HG03378 (cell line): ENCODE data around the gene PCDH7.

Experiments
- ATAC-seq: cut with Tn5 transposase; IDR thresholded peaks from one replicate; pipeline ENCODE4 v1.9.1; 2021; ENCODE audit warnings: mild to moderate bottlenecking, moderate library complexity; ENCODE audit not compliant: unreplicated experiment

Gene PCDH7

DNA sequence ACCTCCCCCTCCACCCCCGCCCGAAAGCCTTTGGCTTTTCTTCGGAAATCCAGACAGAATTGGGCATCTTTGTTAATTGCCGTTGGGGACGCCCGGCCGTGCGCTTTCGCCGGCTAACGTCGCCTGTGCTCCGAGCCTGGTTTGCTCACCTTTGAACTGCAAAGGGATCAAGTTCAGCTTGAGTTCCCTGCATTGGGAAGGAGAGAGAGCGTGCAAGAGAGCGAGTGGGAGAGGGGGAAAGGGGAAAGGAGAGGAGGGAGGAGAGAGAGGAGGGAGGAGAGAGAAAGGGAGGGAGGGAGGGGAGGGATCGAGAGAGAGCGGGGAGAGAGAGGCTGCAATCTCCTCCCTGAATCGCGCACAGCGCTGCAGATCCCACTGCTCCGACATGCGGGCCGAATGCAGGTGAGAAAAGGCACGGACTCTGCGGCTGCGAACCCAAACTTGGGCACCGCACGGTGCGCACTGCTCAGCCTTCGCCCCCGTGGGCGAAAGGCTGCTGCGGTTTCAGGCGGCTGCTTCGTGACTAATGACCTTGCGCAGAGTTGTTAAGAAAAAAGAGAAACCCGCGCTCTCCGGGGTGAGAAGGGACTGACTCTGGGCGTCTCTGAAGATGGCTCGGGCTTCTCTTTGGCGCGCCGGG lies at the start of gene PCDH7:
Gene PCDH7 (plus strand): TSS at position 349 of the 640 bp plus-strand sequence. CDS start 1,054 bp downstream, outside the sequence.
- no peak for ATAC-seq

- no peak for ATAC-seq
These were observed 48.2 kb upstream of the PCDH7 start for GRCh38 chr4:30671926-30672448.

DNA sequence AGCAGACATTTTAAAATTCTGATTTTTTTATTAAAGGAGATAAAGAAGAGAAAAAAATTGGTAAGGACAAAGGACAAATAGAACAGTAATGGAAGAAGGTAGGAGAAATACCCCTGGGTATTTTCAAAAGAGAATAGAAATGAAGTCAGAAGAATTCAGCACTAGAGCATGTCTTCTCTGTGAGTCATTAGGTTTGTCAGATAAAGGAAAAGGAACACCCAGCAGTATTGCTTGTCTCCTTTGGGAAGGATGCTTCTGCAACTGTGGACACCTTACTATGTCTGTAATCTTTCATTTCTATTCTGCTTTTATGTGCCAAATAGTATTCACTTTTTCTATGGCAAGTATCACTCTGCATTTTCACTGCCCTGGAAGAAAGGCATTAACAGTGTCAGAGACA lies 24.0 kb upstream of the PCDH7 start:
- no peak for ATAC-seq

DNA sequence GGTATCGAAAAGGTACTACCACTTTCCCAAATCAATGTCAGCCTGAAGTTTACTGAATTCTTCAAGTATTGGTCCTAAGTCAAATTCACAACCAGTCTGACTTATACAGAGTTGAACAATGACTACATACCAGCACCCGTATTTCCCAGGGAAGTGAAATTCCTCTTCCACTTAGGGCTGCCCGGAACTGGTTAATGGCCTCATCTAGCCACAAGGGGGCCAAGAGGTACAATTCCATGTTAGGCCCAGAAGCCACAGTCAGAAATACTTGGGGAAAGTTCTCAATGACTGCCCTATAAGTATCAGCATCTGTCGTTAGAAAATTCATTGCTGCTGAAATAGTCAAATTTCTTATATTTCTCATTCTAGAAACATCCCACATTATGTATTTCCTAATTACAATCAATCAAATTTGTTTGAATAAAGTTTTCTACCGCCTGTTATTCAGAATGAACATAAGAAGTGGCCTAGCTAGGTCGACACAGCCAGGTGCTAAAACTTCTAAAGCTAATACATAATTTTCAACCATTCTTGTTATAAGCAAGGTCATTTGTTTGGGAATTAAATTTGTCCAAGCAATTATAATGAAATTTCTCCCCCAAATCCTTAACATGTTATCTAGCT lies 5.6 kb upstream of the PCDH7 start:
- ATAC-seq, result peak; percentile 65

- ATAC-seq, result no peak
These were observed 4.0 kb upstream of the PCDH7 start for GRCh38 chr4:30716158-30716557.

GRCh38 chr4:30716681-30717207 lies 3.4 kb upstream of the PCDH7 start:
- ATAC-seq, result no peak

DNA sequence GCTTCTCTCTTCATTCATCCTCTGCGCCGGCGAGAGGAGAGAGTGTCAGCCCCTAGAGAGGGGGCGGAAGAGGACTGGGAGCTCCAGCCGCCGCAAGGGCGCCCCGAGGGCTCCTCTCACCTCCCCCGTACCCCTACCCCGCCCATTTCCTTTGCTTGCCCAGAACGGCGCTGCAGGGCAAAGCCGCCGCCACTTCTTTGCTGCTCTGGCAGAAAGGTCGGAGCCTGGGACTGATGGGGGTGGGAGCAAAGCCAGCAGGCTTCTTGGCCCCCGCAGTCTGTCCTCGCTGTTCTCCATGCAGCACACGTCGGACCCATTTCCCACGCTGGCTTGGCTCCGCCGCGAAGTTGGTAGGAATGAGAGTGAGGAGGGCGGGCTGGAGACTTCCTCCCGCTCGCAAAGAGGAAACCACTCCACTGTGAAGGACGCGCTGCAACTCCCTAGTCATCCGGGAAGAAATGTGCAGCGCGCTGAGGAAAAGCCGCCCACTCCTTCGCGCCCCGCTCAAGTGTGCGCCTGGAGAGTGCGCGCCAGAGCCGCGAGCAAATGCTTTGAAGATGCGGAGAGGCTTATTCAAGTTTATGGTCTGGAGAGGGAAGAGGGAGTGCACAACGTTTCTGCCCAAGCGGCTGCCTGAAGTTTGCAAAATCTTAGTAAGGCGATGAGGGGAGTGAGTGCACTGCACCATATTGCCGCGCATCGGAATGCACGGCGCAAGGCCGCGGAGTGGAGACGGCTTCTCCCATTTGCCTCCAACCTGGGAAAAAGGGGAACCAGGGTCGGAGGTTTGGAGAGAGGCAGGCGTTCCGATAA lies 2.8 kb upstream of the PCDH7 start:
- ATAC-seq, result no peak

DNA sequence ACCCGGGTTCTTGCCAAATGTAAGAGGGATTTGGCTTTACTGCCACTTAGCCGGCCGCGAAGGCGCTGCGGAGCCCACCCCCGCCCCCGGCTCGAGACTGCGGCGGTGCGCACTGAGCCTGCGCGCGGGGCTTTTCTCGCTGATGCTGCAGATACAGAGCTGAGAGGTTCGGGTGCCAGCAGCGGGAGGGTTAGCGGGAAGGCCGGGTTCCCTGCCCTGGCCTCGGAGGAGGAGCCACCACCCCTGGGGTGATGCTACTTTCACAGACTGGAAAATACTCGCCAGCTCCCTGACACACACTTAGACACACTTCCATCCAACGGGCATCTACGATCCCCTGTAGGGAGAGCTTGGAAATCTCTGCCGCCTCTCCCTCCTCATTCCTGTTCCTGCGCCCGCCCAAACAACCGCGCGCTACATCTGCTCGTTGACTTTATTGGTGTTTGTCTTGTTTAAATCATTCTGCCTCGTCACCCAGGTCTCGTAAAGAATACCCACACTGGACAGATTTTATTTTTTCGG lies 2.1 kb upstream of the PCDH7 start:
- no peak for ATAC-seq

DNA sequence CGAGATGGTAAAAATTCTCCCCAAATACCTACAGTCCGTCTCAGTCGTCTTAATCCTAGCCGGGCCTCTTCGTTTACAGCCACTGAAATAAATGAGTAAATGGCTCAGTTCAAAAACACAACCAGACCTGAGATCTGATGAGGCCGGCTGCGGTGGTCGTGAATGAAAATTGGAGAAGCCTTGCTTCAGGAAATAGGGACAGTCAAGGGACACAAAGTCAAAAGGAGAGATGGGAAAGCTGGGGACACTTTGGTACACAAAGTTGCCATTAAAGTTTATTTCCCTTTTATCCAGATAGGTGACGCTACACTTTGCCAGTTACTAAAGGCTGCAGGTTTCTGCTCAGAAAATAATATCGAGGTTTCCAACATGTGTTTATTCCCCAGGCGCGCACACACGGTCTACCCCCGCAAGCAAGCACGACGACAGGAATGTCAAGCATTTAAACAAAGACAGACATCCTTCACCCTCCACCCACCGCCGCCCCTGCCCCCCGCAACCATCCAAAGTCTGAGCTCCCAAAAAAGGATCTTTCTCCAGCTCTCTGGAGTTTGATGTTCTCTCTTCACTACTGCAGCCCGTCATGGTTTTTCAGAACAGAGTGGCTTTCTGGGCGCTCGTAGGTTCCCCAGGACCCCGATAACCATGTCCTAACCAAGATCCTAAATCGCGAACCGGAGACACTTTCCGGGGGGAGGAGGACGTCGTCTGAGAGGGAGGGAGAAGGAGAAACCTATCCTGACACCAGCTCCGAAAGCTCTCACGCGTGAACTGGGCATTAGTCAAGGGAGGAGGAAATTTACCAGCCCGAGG lies 1.3 kb upstream of the PCDH7 start:
- no peak for ATAC-seq

GRCh38 chr4:30719454-30720020 lies 632 bp upstream of the PCDH7 start:
- no peak for ATAC-seq

GRCh38 chr4:30720661-30721184 lies 554 bp downstream of the PCDH7 start:
- no peak for ATAC-seq

DNA sequence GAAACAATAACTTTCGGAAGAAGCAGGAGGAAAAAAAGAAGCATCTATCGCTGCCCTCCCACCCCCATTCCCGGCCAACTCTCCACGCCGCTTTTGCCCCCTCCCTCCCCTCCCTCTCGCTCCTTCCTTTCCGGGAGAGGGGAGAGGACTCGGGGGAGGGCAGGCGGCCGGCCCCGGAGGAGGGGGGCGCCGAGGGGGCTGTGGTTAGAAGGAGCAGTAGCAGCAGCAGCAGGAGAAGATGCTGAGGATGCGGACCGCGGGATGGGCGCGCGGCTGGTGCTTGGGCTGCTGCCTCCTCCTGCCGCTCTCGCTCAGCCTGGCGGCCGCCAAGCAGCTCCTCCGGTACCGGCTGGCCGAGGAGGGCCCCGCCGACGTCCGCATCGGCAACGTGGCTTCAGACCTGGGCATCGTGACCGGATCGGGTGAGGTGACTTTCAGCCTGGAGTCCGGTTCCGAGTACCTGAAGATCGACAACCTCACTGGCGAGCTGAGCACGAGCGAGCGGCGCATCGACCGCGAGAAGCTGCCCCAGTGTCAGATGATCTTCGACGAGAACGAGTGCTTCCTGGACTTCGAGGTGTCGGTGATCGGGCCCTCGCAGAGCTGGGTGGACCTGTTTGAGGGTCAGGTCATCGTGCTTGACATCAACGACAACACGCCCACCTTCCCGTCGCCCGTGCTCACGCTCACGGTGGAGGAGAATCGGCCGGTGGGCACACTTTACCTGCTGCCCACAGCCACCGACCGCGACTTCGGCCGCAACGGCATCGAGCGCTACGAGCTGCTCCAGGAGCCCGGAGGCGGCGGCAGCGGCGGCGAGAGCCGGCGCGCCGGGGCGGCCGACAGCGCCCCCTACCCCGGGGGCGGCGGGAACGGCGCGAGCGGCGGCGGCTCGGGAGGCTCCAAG lies 1.3 kb downstream of the PCDH7 start:
- ATAC-seq, result no peak

DNA sequence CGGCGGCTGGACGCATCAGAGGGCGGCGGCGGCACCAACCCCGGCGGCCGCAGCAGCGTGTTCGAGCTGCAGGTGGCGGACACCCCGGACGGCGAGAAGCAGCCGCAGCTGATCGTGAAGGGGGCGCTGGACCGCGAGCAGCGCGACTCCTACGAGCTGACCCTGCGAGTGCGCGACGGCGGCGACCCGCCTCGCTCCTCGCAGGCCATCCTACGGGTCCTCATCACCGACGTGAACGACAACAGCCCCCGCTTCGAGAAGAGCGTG lies 1.9 kb downstream of the PCDH7 start:
- no peak for ATAC-seq

DNA sequence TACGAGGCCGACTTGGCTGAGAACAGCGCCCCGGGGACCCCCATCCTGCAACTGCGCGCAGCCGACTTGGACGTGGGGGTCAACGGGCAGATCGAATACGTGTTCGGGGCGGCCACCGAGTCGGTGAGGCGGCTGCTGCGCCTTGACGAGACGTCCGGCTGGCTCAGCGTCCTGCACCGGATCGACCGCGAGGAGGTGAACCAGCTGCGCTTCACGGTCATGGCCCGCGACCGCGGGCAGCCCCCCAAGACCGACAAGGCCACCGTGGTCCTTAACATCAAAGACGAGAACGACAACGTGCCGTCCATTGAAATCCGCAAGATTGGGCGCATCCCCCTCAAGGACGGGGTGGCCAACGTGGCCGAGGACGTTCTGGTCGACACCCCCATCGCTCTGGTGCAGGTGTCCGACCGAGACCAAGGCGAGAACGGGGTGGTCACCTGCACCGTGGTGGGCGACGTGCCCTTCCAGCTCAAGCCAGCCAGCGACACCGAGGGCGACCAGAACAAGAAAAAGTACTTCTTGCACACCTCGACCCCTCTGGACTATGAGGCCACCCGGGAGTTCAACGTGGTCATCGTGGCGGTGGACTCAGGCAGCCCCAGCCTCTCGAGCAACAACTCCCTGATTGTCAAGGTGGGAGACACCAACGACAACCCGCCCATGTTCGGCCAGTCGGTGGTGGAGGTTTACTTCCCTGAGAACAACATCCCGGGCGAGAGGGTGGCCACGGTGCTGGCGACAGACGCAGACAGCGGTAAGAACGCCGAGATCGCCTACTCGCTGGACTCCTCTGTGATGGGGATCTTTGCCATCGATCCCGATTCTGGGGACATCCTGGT lies 2.4 kb downstream of the PCDH7 start:
- ATAC-seq, result no peak

DNA sequence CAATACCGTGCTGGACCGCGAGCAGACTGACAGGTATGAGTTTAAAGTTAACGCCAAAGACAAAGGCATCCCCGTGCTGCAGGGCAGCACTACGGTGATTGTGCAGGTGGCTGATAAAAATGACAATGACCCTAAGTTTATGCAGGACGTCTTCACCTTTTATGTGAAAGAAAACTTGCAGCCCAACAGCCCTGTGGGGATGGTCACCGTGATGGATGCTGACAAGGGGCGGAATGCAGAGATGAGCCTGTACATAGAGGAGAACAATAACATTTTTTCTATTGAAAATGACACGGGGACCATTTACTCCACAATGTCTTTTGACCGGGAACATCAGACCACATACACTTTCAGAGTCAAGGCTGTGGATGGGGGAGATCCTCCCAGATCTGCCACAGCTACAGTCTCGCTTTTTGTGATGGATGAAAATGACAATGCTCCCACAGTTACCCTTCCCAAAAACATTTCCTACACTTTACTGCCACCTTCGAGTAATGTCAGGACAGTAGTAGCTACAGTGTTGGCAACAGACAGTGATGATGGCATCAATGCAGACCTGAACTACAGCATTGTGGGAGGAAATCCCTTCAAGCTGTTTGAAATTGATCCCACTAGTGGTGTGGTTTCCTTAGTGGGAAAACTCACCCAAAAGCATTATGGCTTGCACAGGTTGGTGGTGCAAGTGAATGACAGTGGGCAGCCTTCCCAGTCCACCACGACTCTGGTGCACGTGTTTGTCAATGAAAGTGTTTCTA lies 3.2 kb downstream of the PCDH7 start:
- no peak for ATAC-seq

- no peak for ATAC-seq
These were observed 4.1 kb downstream of the PCDH7 start for GRCh38 chr4:30724247-30724646.

GRCh38 chr4:30725562-30725961 lies 5.4 kb downstream of the PCDH7 start:
- no peak for ATAC-seq
